SK-N-MC (cell line): Measurements from ENCODE around the gene MLPH.

ENCODE experiments used
- EZH2 ChIP-seq: fragments of 200-600 bp; sonication (generic); IDR thresholded peaks from one replicate; pipeline ENCODE4 v1.6.1; 2017; ENCODE audit warnings: antibody characterized with exemption
- POLR2AphosphoS5 ChIP-seq: IDR thresholded peaks from 2 replicates; pipeline ENCODE4 v1.6.1; 2012; ENCODE audit warnings: mild to moderate bottlenecking, low read depth, low read length, borderline replicate concordance

DNA sequence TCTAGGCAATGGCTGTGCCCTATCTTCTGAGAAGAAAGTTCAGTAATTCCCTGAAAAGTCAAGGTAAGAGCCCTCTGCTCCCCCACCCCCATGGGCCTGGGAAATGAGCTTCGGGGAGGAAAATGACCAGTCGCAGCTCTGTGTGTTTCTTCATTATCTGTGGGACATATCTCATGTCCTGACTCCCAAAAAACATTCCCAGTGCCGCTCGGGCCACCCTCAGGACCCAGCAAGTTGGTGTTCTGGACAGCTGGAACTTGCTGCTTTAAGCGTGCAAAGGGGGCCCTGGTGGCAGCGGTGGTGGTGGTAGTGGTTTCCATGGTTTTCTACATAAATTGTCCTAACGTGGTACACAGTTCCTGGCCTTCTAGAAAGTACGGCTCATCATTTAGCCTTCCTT lies 62.2 kb downstream of the MLPH start:
- TF ChIP-seq POLR2AphosphoS5 (no peak), EZH2 (no peak)
